Esophagus squamous epithelium (tissue), 5 donors: Measurements from ENCODE around the gene ZNF8. TPM values are rescaled to one million over a fixed set of nuclear protein-coding genes. Genes with fewer than 3 reads are reported as not detected.

Experiments
- DNase-seq: peaks from one replicate; lab custom pipeline; 2025; lab: John Stamatoyannopoulos, UW
- H3K27ac ChIP-seq, 4 donors: fragments of 200-600 bp; sonication (generic); one replicate each; pipeline ENCODE4 v1.5.1; 2016 to 2019; ENCODE audit warnings: mild to moderate bottlenecking in 1 of 4
- H3K27me3 ChIP-seq, 4 donors: fragments of 200-600 bp; sonication (generic); 1 replicate in 3 of 4; 2 replicates in 1 of 4; pipeline versions ENCODE4 v1.5.1 to v1.6.0; 2017 to 2021; ENCODE audit warnings: antibody characterized with exemption in 1 of 4
- H3K36me3 ChIP-seq, 3 donors: fragments of 200-600 bp; sonication (generic); one replicate each; pipeline ENCODE4 v1.5.1; 2016 to 2019
- H3K4me1 ChIP-seq, 3 donors: fragments of 200-600 bp; sonication (generic); one replicate each; pipeline ENCODE4 v1.5.1; 2017 to 2019
- H3K4me3 ChIP-seq, 4 donors: fragments of 200-600 bp; sonication (generic); 1 replicate in 3 of 4; 2 replicates in 1 of 4; pipeline ENCODE4 v1.5.1; 2016 to 2019; ENCODE audit warnings: mild to moderate bottlenecking in 2 of 4, moderate library complexity in 1 of 4
- H3K9me3 ChIP-seq, 3 donors: fragments of 200-600 bp; sonication (generic); one replicate each; pipeline ENCODE4 v1.5.1; 2016 to 2019
- POLR2A ChIP-seq, 4 donors: fragments of 450-650 bp; IDR thresholded peaks; one replicate each; pipeline ENCODE4 v1.6.1; 2017; ENCODE audit warnings: antibody characterized with exemption in 4 of 4, mild to moderate bottlenecking in 4 of 4, moderate library complexity in 3 of 4
- WGBS, 2 donors: methylation state at CpG; one replicate each; pipeline ENCODE4 v1.1.5; 2018; 5-methylcytosine and 5-hydroxymethylcytosine counted together
- intact Hi-C: fragments of 100-400 bp; cut with DNase I; formaldehyde crosslinking; loops from one replicate; pipeline ENCODE4 v1.15.0; 2022
- total RNA-seq, 4 donors: library from RNA; depleted of rRNA; stranded (reverse); fragments of >200 nt; gene quantifications; one replicate each; pipeline ENCODE4 v1.1.0, GENCODE V29; 2016
- TF ChIP-seq, protein P1 (sequence below), 6 experiments: fragments of 450-650 bp in 4 of 6; fragments of 200-600 bp in 2 of 6; sonication (generic) in 2 of 6; IDR thresholded peaks; one replicate each; pipeline ENCODE4 v1.5.1; 2016 to 2019; ENCODE audit warnings: antibody characterized with exemption in 6 of 6, mild to moderate bottlenecking in 4 of 6, moderate library complexity in 4 of 6
- donor health status: DM: yes; HTN: yes; CAD: no.

ZNF8 gene
- total RNA-seq, 4 donors from 2014 or later: 3.5 to 6.7 (median 4.2) TPM

GRCh38 chr19:58330458-58330857 lies 51.7 kb downstream of the ZNF8 start:
- WGBS, 2 donors: 74 to 77% methylated on average over 4 of the region's 4 CpGs
- intact Hi-C loops: no loop called here
- Histone ChIP-seq H3K27me3 (no peaks in the 10 kb centered on the region), H3K4me3 (no peak overlapping the region), H3K27ac (peak overlapping the region in 1 of 4 donors; percentile 46), H3K36me3 (peaks cover 0 to 14% (median 5%) of the 10 kb centered on the region in 3 donors), H3K4me1 (peaks cover 15 to 30% (median 19%) of the 10 kb centered on the region in 3 donors), H3K9me3 (no peaks in the 10 kb centered on the region)
- TF ChIP-seq POLR2A (IDR thresholded peaks at IDR 0.05): no peak
- TF ChIP-seq, protein P1, sequence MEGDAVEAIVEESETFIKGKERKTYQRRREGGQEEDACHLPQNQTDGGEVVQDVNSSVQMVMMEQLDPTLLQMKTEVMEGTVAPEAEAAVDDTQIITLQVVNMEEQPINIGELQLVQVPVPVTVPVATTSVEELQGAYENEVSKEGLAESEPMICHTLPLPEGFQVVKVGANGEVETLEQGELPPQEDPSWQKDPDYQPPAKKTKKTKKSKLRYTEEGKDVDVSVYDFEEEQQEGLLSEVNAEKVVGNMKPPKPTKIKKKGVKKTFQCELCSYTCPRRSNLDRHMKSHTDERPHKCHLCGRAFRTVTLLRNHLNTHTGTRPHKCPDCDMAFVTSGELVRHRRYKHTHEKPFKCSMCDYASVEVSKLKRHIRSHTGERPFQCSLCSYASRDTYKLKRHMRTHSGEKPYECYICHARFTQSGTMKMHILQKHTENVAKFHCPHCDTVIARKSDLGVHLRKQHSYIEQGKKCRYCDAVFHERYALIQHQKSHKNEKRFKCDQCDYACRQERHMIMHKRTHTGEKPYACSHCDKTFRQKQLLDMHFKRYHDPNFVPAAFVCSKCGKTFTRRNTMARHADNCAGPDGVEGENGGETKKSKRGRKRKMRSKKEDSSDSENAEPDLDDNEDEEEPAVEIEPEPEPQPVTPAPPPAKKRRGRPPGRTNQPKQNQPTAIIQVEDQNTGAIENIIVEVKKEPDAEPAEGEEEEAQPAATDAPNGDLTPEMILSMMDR (IDR thresholded peaks at IDR 0.05): no peak
- DNase-seq: no peak

DNA sequence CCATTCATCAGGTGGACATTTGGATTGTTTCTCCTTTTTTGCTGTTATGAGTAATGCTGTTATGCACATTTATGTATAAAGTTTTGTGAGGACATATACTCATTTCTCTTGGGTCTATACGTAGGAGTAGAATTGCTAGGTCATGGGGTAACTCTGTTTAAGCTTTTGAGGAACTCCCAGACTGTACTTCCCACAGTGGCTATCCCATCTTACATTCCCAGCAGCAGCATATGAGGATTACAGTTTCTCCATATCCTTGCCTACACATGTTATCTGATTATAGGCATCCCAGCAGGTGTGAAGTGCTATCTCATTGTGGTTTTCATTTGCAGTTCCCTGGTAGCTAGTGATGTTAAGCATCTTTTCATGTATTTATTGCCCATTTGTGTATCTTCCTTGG lies 53.9 kb downstream of the ZNF8 start:
- Histone ChIP-seq H3K27ac (no peak overlapping the region), H3K4me1 (peaks cover 5 to 15% (median 6%) of the 10 kb centered on the region in 3 donors), H3K36me3 (peaks cover 0 to 34% (median 11%) of the 10 kb centered on the region in 3 donors), H3K9me3 (no peaks in the 10 kb centered on the region), H3K27me3 (no peaks in the 10 kb centered on the region), H3K4me3 (no peak overlapping the region)
- WGBS, 2 donors: 85 to 90% methylated on average over 1 of the region's 1 CpG
- DNase-seq: no peak
- TF ChIP-seq POLR2A (IDR thresholded peaks at IDR 0.05): no peak
- TF ChIP-seq, protein P1 (IDR thresholded peaks at IDR 0.05): no peak
- intact Hi-C loops: no loop called here

- no peak for DNase-seq
Measured at GRCh38 chr19:58334691-58335249, 56.0 kb downstream of the ZNF8 start.

GRCh38 chr19:58335630-58336029 lies 56.9 kb downstream of the ZNF8 start:
- TF ChIP-seq, protein P1 (IDR thresholded peaks at IDR 0.05): no peak
- no peak for TF ChIP-seq POLR2A (IDR thresholded peaks at IDR 0.05)
- H3K27ac ChIP-seq: no peak overlapping the region
- no peaks in the 10 kb centered on the region for H3K27me3 ChIP-seq
- WGBS, 2 donors: 50 to 63% methylated on average over 1 to 2 of the region's 3 CpGs
- DNase-seq: no peak
- intact Hi-C loops: no loop called here
- peaks cover 0 to 58% (median 14%) of the 10 kb centered on the region in 3 donors for H3K36me3 ChIP-seq
- H3K4me1 ChIP-seq: no peaks in the 10 kb centered on the region
- no peak overlapping the region for H3K4me3 ChIP-seq
- no peaks in the 10 kb centered on the region for H3K9me3 ChIP-seq

More at GRCh38 chr19:58334691-58335249, 56.0 kb downstream of the ZNF8 start:
- peaks cover 0 to 54% (median 14%) of the 10 kb centered on the region in 3 donors for H3K36me3 ChIP-seq
- no peak overlapping the region for H3K27ac ChIP-seq
- no peak overlapping the region for H3K4me3 ChIP-seq
- TF ChIP-seq, protein P1 (IDR thresholded peaks at IDR 0.05): no peak
- TF ChIP-seq POLR2A (IDR thresholded peaks at IDR 0.05): no peak
- WGBS, 2 donors: 88 to 98% methylated on average over 6 to 8 of the region's 19 CpGs
- H3K4me1 ChIP-seq: no peaks in the 10 kb centered on the region
- intact Hi-C loops: no loop called here
- no peaks in the 10 kb centered on the region for H3K27me3 ChIP-seq
- no peaks in the 10 kb centered on the region for H3K9me3 ChIP-seq

GRCh38 chr19:58336216-58336615 lies 57.5 kb downstream of the ZNF8 start:
- Histone ChIP-seq H3K27me3 (no peaks in the 10 kb centered on the region), H3K27ac (no peak overlapping the region), H3K36me3 (peaks cover 0 to 64% (median 14%) of the 10 kb centered on the region in 3 donors), H3K4me1 (no peaks in the 10 kb centered on the region), H3K4me3 (no peak overlapping the region), H3K9me3 (no peaks in the 10 kb centered on the region)
- intact Hi-C loops: no loop called here
- WGBS, 2 donors: 100% methylated on average over 1 of the region's 1 CpG; no CpG with 5 or more reads in 1 of the 2 donors
- no peak for DNase-seq
- no peak for TF ChIP-seq POLR2A (IDR thresholded peaks at IDR 0.05)
- TF ChIP-seq, protein P1 (IDR thresholded peaks at IDR 0.05): no peak
